Measurements from ENCODE around the gene PTGER4. TPM values are rescaled to one million over a fixed set of nuclear protein-coding genes. Genes with fewer than 3 reads are reported as not detected.
"Not testable (repeated sequence)": the region's sequence is repeated elsewhere in the genome, so short reads cannot be mapped to it uniquely, and the experiment has no call there.

Gene PTGER4
- polyA plus RNA-seq, 4 donors, result 6.7 to 29.7 (median 19.1) TPM

DNA sequence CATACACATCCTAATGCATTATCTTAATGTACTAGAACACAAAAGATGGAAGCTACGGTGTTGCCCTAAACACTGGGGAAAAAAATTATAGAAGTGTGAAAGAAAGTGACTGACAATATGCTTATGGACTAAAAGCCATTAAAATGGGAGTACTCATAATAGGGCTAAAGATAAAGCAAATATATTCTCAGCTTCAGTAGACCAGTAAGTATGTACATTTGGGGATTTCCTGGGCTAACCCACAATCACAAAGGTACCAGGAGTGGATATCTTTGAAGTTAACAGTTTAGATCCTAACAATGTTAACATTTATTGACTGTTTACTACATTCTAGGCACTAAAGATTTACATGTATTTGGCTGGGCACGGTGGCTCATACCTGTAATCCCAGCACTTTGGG is 36.9 kb downstream of the PTGER4 start:
- Histone ChIP-seq H3K27ac (ENCODE audit: low read depth in 1 of 3, low read length in 2 of 3) (no peak overlapping the region), H3K9me3 (ENCODE audit: control insufficient read depth in 2 of 2, insufficient read depth in 1 of 2, low read depth in 1 of 2, low read length in 1 of 2) (peaks cover 0 to 7% of the 10 kb centered on the region in 2 donors), H3K27me3 (ENCODE audit: control insufficient read depth in 3 of 3, insufficient read depth in 3 of 3, low read length in 3 of 3) (no peaks in the 10 kb centered on the region), H3K4me1 (ENCODE audit: control insufficient read depth in 3 of 3, insufficient read depth in 2 of 3, low read depth in 1 of 3, low read length in 2 of 3) (peaks cover 0 to 12% (median 3%) of the 10 kb centered on the region in 3 donors), H3K4me3 (ENCODE audit: low read depth in 1 of 3, low read length in 3 of 3) (no peak overlapping the region), H3K36me3 (ENCODE audit: control insufficient read depth in 3 of 3, insufficient read depth in 2 of 3, low read depth in 1 of 3, low read length in 3 of 3) (peaks cover 5 to 8% (median 8%) of the 10 kb centered on the region in 3 donors)
- DNase-seq (no peak), FAIRE-seq (no peak)
- 65 to 80% (median 75%) methylated on average over 2 of the region's 2 CpGs for WGBS, 3 donors

DNA sequence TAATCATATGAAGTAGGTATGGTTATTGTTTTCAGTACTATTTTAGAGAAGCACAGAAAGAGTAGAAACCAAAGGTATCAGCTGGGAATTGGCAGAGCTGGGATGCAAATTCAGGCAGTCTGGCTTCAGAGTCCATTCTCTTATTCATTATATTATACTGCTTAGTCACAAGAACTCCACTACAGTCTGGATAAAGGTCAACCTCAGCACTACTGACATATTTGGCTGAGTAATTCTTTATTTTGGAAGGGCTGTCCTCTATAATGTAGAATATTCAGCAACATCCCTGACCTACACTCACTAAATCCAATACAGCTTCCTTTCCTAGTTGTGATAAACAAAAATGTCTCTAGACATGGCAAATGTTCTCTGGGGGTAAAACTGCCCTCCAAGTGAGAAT is 37.6 kb downstream of the PTGER4 start:
- Histone ChIP-seq H3K27me3 (ENCODE audit: control insufficient read depth in 3 of 3, insufficient read depth in 3 of 3, low read length in 3 of 3) (no peaks in the 10 kb centered on the region), H3K9me3 (ENCODE audit: control insufficient read depth in 2 of 2, insufficient read depth in 1 of 2, low read depth in 1 of 2, low read length in 1 of 2) (peaks cover 0 to 12% of the 10 kb centered on the region in 2 donors), H3K4me3 (ENCODE audit: low read depth in 1 of 3, low read length in 3 of 3) (no peak overlapping the region), H3K36me3 (ENCODE audit: control insufficient read depth in 3 of 3, insufficient read depth in 2 of 3, low read depth in 1 of 3, low read length in 3 of 3) (peaks cover 5 to 11% (median 7%) of the 10 kb centered on the region in 3 donors), H3K4me1 (ENCODE audit: control insufficient read depth in 3 of 3, insufficient read depth in 2 of 3, low read depth in 1 of 3, low read length in 2 of 3) (peaks cover 0 to 12% (median 3%) of the 10 kb centered on the region in 3 donors), H3K27ac (ENCODE audit: low read depth in 1 of 3, low read length in 2 of 3) (peak overlapping the region in 1 of 3 donors; percentile 5)
- DNase-seq, result peak; percentile 61 to 66
- FAIRE-seq, result no peak

DNA sequence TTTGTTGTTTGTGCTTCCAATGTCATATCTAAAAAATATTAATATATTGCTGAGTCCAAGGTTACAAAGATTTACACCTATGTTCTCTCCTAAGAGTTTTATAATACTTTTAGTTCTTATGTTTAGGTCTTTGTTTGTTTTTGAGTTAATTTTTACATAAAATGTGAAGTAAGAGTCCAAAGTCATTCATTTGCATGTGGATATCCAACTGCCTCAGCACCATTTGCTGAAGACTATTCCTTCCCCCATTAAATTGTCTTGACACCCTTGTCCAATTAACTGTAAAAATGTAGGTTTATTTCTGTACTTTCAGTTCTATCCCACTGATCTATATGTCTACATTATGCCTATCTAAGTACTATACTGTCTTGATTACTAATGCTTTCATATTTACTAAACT is 40.4 kb downstream of the PTGER4 start:
- DNase-seq (peak; percentile 14 to 64), FAIRE-seq (no peak)
- Histone ChIP-seq H3K4me3 (ENCODE audit: low read depth in 1 of 3, low read length in 3 of 3) (no peak overlapping the region), H3K27me3 (ENCODE audit: control insufficient read depth in 3 of 3, insufficient read depth in 3 of 3, low read length in 3 of 3) (no peaks in the 10 kb centered on the region), H3K36me3 (ENCODE audit: control insufficient read depth in 3 of 3, insufficient read depth in 2 of 3, low read depth in 1 of 3, low read length in 3 of 3) (peaks cover 5 to 17% (median 7%) of the 10 kb centered on the region in 3 donors), H3K9me3 (ENCODE audit: control insufficient read depth in 2 of 2, insufficient read depth in 1 of 2, low read depth in 1 of 2, low read length in 1 of 2) (peaks cover 2 to 14% of the 10 kb centered on the region in 2 donors), H3K4me1 (ENCODE audit: control insufficient read depth in 3 of 3, insufficient read depth in 2 of 3, low read depth in 1 of 3, low read length in 2 of 3) (peaks cover 0 to 8% (median 3%) of the 10 kb centered on the region in 3 donors), H3K27ac (ENCODE audit: low read depth in 1 of 3, low read length in 2 of 3) (peak overlapping the region in 1 of 3 donors; percentile 16)

DNA sequence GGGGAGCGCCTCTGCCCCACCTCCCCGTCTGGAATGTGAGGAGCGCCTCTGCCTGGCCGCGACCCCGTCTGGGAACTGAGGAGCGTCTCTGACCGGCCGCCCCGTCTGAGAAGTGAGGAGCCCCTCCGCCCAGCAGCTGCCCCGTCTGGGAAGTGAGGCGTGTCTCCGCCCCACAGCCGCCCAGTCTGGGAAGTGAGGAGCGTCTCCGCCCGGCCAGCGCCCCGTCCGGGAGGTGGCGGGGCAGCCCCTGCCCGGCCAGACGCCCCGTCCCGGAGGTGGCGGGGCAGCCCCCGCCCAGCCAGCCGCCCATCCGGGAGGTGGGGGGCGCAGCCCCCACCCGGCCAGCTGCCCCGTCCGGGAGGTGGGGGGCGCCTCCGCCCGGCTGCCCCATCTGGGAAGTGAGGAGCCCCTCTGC is 42.8 kb downstream of the PTGER4 start:
- H3K9me3 ChIP-seq (ENCODE audit: control insufficient read depth in 2 of 2, insufficient read depth in 1 of 2, low read depth in 1 of 2, low read length in 1 of 2), result peaks cover 2 to 14% of the 10 kb centered on the region in 2 donors
- WGBS, 3 donors, result 94 to 96% (median 94%) methylated on average over 30 to 37 of the region's 37 CpGs
- not testable (repeated sequence) for H3K4me3 ChIP-seq (ENCODE audit: low read depth in 1 of 3, low read length in 3 of 3); DNase-seq; H3K4me1 ChIP-seq (ENCODE audit: control insufficient read depth in 3 of 3, insufficient read depth in 2 of 3, low read depth in 1 of 3, low read length in 2 of 3); FAIRE-seq; H3K27ac ChIP-seq (ENCODE audit: low read depth in 1 of 3, low read length in 2 of 3); H3K27me3 ChIP-seq (ENCODE audit: control insufficient read depth in 3 of 3, insufficient read depth in 3 of 3, low read length in 3 of 3)
- H3K36me3 ChIP-seq (ENCODE audit: control insufficient read depth in 3 of 3, insufficient read depth in 2 of 3, low read depth in 1 of 3, low read length in 3 of 3), result peaks cover 3 to 18% (median 5%) of the 10 kb centered on the region in 3 donors

DNA sequence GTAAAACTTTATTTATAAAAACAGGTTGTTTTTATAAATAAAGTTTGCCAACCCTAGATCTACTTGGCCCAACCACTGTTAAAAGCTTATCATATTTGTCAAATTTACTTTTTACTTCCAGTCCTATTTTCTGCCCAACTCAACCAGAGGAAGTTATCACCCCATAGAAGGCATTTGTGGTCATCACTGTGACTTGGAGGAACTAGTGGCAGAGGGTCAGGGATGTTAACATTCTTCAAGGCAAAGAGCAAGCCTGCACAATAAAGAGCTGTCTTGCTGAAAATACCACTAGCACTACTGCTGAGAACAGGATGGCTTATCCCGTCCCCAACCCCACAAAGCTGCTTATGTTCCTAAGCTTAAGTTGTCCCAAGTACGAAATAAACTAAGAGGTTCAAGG is 53.7 kb downstream of the PTGER4 start:
- Histone ChIP-seq H3K4me1 (ENCODE audit: control insufficient read depth in 3 of 3, insufficient read depth in 2 of 3, low read depth in 1 of 3, low read length in 2 of 3) (peaks cover 4 to 27% (median 9%) of the 10 kb centered on the region in 3 donors), H3K27ac (ENCODE audit: low read depth in 1 of 3, low read length in 2 of 3) (peak overlapping the region in 1 of 3 donors; percentile 80), H3K27me3 (ENCODE audit: control insufficient read depth in 3 of 3, insufficient read depth in 3 of 3, low read length in 3 of 3) (no peaks in the 10 kb centered on the region), H3K36me3 (ENCODE audit: control insufficient read depth in 3 of 3, insufficient read depth in 2 of 3, low read depth in 1 of 3, low read length in 3 of 3) (peaks cover 0 to 7% (median 0%) of the 10 kb centered on the region in 3 donors), H3K9me3 (ENCODE audit: control insufficient read depth in 2 of 2, insufficient read depth in 1 of 2, low read depth in 1 of 2, low read length in 1 of 2) (no peaks in the 10 kb centered on the region), H3K4me3 (ENCODE audit: low read depth in 1 of 3, low read length in 3 of 3) (no peak overlapping the region)
- 62 to 81% (median 77%) methylated on average over 2 of the region's 2 CpGs for WGBS, 3 donors
- FAIRE-seq (no peak), DNase-seq (no peak)

DNA sequence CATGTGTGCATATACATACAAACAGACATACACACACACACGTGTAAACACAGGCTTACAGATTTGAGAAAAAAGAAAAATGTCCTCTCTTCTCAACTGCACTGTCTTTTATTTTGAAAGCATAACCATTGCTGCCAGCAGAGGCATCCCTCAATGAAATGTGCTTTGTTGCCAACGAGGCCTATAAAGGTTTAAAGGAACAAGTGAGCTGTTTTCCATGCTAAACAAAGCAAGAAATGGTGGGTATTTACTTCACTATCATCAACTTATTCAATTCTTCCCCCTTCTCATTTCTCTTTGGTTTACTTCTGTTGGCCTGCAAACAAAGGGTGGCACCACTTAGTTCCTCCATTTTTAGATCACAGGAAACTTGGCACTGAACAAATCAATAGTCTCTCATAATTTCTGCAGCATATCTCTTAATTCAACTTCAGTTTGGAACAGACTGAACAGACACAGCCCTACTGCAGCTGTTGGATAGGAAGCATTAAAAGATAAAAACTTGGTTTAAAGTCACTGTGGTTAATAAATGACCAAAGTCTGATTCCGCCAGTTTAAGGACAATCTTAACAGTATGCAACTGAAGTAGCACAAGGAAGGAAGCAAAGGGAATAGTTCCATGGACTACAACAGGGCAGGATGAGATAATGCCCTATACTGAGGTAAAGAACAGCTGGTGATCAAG is 54.3 kb downstream of the PTGER4 start:
- WGBS, 3 donors, result 12 to 39% (median 18%) methylated on average over 3 of the region's 3 CpGs
- FAIRE-seq (no peak), DNase-seq (peak; percentile 83 to 95)
- Histone ChIP-seq H3K27me3 (ENCODE audit: control insufficient read depth in 3 of 3, insufficient read depth in 3 of 3, low read length in 3 of 3) (no peaks in the 10 kb centered on the region), H3K4me1 (ENCODE audit: control insufficient read depth in 3 of 3, insufficient read depth in 2 of 3, low read depth in 1 of 3, low read length in 2 of 3) (peaks cover 4 to 27% (median 9%) of the 10 kb centered on the region in 3 donors), H3K36me3 (ENCODE audit: control insufficient read depth in 3 of 3, insufficient read depth in 2 of 3, low read depth in 1 of 3, low read length in 3 of 3) (peaks cover 0 to 7% (median 0%) of the 10 kb centered on the region in 3 donors), H3K4me3 (ENCODE audit: low read depth in 1 of 3, low read length in 3 of 3) (no peak overlapping the region), H3K9me3 (ENCODE audit: control insufficient read depth in 2 of 2, insufficient read depth in 1 of 2, low read depth in 1 of 2, low read length in 1 of 2) (peaks cover 0 to under 1% of the 10 kb centered on the region in 2 donors), H3K27ac (ENCODE audit: low read depth in 1 of 3, low read length in 2 of 3) (peak overlapping the region in 2 of 3 donors; percentile 32 to 80)

DNA sequence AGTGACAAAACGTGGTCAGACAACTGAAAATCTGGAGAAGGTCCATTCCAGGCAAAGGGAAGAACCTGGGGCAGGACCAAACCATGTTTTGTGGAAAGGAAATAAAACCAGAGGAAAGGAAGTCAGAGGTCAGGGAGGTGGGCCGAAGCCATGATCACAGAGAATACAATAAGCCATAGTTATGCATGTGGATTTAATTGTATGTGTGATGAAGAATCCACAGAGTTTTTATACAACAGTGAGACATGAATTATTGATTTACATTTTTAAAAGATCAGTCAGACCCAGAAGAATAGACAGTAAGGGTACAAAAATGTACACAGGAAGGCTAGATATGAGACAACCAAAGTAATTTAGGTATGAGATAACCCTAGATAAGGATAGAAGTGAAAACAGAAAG is 55.3 kb downstream of the PTGER4 start:
- no peak for DNase-seq
- Histone ChIP-seq H3K4me3 (ENCODE audit: low read depth in 1 of 3, low read length in 3 of 3) (no peak overlapping the region), H3K9me3 (ENCODE audit: control insufficient read depth in 2 of 2, insufficient read depth in 1 of 2, low read depth in 1 of 2, low read length in 1 of 2) (peaks cover 0 to 6% of the 10 kb centered on the region in 2 donors), H3K4me1 (ENCODE audit: control insufficient read depth in 3 of 3, insufficient read depth in 2 of 3, low read depth in 1 of 3, low read length in 2 of 3) (peaks cover 4 to 27% (median 9%) of the 10 kb centered on the region in 3 donors), H3K27ac (ENCODE audit: low read depth in 1 of 3, low read length in 2 of 3) (peak overlapping the region; percentile 26 to 80 (median 32)), H3K27me3 (ENCODE audit: control insufficient read depth in 3 of 3, insufficient read depth in 3 of 3, low read length in 3 of 3) (no peaks in the 10 kb centered on the region), H3K36me3 (ENCODE audit: control insufficient read depth in 3 of 3, insufficient read depth in 2 of 3, low read depth in 1 of 3, low read length in 3 of 3) (peaks cover 2 to 8% (median 3%) of the 10 kb centered on the region in 3 donors)
- 39 to 59% (median 53%) methylated on average over 2 of the region's 2 CpGs for WGBS, 3 donors
- no peak for FAIRE-seq

DNA sequence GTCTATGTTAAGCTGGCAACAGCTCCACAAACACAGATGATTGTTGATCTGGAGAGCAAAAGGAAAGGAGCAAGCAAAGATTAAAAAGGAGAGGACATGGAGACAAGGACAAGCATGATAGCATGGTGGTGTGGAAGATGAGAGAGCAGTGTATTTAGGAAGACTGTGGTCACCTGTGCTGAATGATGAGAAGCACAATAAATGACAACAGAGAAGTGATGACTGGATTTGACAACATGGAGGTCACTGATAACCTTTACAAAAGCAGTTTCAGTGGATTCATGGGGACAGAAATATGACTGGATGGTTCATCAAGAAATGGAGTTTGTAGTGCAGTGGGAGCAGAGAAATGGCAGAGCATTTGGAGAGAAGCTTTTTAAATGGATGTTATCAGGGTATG is 55.9 kb downstream of the PTGER4 start:
- DNase-seq (no peak), FAIRE-seq (no peak)
- H3K27me3 ChIP-seq (ENCODE audit: control insufficient read depth in 3 of 3, insufficient read depth in 3 of 3, low read length in 3 of 3), result no peaks in the 10 kb centered on the region
- H3K9me3 ChIP-seq (ENCODE audit: control insufficient read depth in 2 of 2, insufficient read depth in 1 of 2, low read depth in 1 of 2, low read length in 1 of 2), result peaks cover 0 to 11% of the 10 kb centered on the region in 2 donors
- no peak overlapping the region for H3K4me3 ChIP-seq (ENCODE audit: low read depth in 1 of 3, low read length in 3 of 3)
- H3K36me3 ChIP-seq (ENCODE audit: control insufficient read depth in 3 of 3, insufficient read depth in 2 of 3, low read depth in 1 of 3, low read length in 3 of 3), result peaks cover 2 to 11% (median 3%) of the 10 kb centered on the region in 3 donors
- H3K27ac ChIP-seq (ENCODE audit: low read depth in 1 of 3, low read length in 2 of 3), result peak overlapping the region in 1 of 3 donors; percentile 80
- peaks cover 4 to 27% (median 9%) of the 10 kb centered on the region in 3 donors for H3K4me1 ChIP-seq (ENCODE audit: control insufficient read depth in 3 of 3, insufficient read depth in 2 of 3, low read depth in 1 of 3, low read length in 2 of 3)

Measured in small intestine (tissue), 7 donors.